Nephron progenitor cell (in vitro differentiated cells): ENCODE results near the gene TMEM108.

ENCODE experiments used
- DNase-seq: peaks from one replicate; pipeline ENCODE4 v3.0.0; 2021
- H3K27ac Mint-ChIP-seq: 2 replicates; pipeline ENCODE4 v1.8.0; 2021; ENCODE audit warnings: mild to moderate bottlenecking, moderate library complexity, mixed read lengths
- H3K27me3 Mint-ChIP-seq: 2 replicates; pipeline ENCODE4 v1.8.0; 2021; ENCODE audit warnings: mild to moderate bottlenecking, low read depth, mixed read lengths; ENCODE audit not compliant: poor library complexity
- H3K36me3 Mint-ChIP-seq: 2 replicates; pipeline ENCODE4 v1.8.0; 2021; ENCODE audit warnings: low read depth, mixed read lengths
- H3K4me1 Mint-ChIP-seq: 2 replicates; pipeline ENCODE4 v1.8.0; 2021; ENCODE audit warnings: mixed read lengths
- H3K4me3 Mint-ChIP-seq: 2 replicates; pipeline ENCODE4 v1.8.0; 2021; ENCODE audit warnings: mild to moderate bottlenecking, moderate library complexity, mixed read lengths
- H3K9me3 Mint-ChIP-seq: 2 replicates; pipeline ENCODE4 v1.8.0; 2021; ENCODE audit warnings: mild to moderate bottlenecking, moderate library complexity, mixed read lengths
- TF ChIP-seq, protein P1 (sequence below): fragments of 200-600 bp; sonication (generic); IDR thresholded peaks from 2 replicates; pipeline ENCODE4 v1.5.0; 2021; ENCODE audit warnings: antibody characterized with exemption

The TMEM108 gene

DNA sequence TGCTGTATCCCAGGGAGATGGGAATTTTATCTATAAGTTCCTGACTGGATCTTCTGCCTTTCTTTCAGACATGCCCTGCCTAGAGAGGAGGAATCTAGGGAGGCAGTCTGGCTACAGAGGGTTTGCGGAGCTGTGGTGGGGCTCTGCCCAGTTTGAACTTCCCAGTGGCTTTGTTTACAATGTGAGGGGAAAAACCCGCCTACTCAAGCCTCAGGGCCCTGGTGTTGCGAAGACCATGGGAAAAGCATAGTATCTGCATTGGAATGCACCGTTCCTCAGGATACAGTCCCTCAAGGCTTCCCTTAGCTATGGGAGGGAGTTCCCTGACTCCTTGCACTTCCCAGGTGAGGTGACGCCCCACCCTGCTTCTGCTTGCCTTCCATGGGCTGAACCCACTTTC lies 168.7 kb downstream of the TMEM108 start:
- H3K9me3 Mint-ChIP-seq = peaks cover 34% of the 10 kb centered on the region
- H3K4me3 Mint-ChIP-seq = no peak overlapping the region
- peaks cover 27% of the 10 kb centered on the region for H3K36me3 Mint-ChIP-seq
- no peak for DNase-seq
- H3K4me1 Mint-ChIP-seq = peaks cover 25% of the 10 kb centered on the region
- no peak overlapping the region for H3K27ac Mint-ChIP-seq
- H3K27me3 Mint-ChIP-seq = peaks cover under 1% of the 10 kb centered on the region
- TF ChIP-seq, protein P1, sequence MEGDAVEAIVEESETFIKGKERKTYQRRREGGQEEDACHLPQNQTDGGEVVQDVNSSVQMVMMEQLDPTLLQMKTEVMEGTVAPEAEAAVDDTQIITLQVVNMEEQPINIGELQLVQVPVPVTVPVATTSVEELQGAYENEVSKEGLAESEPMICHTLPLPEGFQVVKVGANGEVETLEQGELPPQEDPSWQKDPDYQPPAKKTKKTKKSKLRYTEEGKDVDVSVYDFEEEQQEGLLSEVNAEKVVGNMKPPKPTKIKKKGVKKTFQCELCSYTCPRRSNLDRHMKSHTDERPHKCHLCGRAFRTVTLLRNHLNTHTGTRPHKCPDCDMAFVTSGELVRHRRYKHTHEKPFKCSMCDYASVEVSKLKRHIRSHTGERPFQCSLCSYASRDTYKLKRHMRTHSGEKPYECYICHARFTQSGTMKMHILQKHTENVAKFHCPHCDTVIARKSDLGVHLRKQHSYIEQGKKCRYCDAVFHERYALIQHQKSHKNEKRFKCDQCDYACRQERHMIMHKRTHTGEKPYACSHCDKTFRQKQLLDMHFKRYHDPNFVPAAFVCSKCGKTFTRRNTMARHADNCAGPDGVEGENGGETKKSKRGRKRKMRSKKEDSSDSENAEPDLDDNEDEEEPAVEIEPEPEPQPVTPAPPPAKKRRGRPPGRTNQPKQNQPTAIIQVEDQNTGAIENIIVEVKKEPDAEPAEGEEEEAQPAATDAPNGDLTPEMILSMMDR = no peak

DNA sequence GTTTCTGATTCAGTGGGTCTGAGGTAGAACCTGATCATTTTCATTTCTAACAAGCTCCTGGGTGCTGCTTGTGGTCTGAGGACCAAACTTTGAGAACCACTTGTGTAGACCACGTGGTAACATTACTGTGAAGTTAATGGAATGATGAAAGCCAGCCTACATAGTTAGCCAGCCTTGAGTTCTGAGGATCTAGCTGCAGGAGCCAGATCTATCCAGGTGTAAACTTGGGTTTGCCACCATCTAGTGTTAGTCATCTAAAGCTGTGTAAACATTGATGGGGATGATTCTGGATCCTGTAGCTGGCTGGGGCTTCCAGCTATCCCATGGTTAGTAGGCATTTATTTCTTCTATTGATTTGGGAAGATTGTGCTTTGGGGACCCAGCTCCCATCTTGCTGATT lies 170.0 kb downstream of the TMEM108 start:
- peaks cover 30% of the 10 kb centered on the region for H3K4me1 Mint-ChIP-seq
- H3K36me3 Mint-ChIP-seq = peaks cover 20% of the 10 kb centered on the region

DNA sequence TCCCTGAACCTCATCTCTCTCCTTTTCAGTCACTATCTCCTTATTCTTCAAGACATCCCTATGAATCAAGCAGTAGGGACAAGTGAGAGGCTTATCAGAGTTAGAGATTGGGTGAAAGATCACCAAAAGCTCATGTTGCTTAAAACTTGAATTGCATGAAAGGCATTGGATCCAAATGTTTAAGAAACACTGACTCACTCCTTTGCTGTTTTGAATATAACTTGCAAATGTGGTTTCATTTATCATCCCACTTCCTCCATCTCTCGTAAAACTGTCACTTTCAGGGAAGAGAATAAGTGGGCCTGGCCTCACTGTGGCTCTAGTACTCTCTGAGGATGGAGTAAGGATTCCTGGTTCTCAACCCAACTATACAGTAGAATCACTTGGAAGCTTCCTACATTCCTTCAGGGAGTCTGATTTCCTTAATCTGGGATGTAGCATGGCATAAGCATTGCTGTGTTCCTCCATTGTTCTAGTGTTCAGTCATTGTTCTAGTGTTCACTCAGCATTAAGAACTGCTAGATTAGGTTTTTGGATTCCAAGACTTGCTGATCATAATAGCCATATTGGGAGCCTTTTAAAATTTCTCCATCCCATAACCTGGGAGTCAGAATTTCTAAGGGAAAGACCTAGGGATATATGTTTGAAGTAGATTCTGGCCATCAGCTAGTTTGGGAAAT lies 171.8 kb downstream of the TMEM108 start:
- DNase-seq = no peak

More for the DNA sequence above, 170.0 kb downstream of the TMEM108 start:
- Mint-ChIP-seq H3K9me3 (peaks cover 21% of the 10 kb centered on the region), H3K4me3 (no peak overlapping the region), H3K27ac (no peak overlapping the region), H3K27me3 (no peaks in the 10 kb centered on the region)
- DNase-seq = no peak
- TF ChIP-seq, protein P1 = no peak

DNA sequence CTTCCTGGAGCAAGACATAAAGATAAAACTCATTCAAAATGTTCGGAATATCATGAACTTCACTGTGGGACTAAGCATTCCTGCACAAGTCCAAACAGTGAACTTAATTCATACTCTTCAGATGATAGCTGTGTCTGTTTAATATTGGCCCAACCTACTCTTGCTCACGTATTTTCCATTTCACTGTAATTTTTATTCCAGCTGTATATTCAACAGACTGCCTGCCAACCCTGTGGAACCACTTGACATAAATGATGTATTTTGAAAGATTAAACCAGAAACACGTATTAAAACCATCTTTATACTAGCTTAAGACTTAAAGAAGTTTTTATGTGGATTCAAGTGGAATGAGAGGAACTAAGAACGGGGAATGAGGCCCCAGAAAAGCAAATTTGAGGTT lies 172.5 kb downstream of the TMEM108 start:
- peaks cover 4% of the 10 kb centered on the region for H3K9me3 Mint-ChIP-seq
- H3K4me1 Mint-ChIP-seq = peaks cover 30% of the 10 kb centered on the region
- DNase-seq = no peak
- no peaks in the 10 kb centered on the region for H3K36me3 Mint-ChIP-seq
- TF ChIP-seq, protein P1 = no peak
- no peaks in the 10 kb centered on the region for H3K27me3 Mint-ChIP-seq
- H3K4me3 Mint-ChIP-seq = no peak overlapping the region
- H3K27ac Mint-ChIP-seq = no peak overlapping the region

More for the DNA sequence above, 171.8 kb downstream of the TMEM108 start:
- H3K27me3 Mint-ChIP-seq = no peaks in the 10 kb centered on the region
- peaks cover 30% of the 10 kb centered on the region for H3K4me1 Mint-ChIP-seq
- peaks cover 3% of the 10 kb centered on the region for H3K36me3 Mint-ChIP-seq
- H3K9me3 Mint-ChIP-seq = peaks cover 6% of the 10 kb centered on the region
- no peak overlapping the region for H3K4me3 Mint-ChIP-seq
- TF ChIP-seq, protein P1 = no peak
- no peak overlapping the region for H3K27ac Mint-ChIP-seq

DNA sequence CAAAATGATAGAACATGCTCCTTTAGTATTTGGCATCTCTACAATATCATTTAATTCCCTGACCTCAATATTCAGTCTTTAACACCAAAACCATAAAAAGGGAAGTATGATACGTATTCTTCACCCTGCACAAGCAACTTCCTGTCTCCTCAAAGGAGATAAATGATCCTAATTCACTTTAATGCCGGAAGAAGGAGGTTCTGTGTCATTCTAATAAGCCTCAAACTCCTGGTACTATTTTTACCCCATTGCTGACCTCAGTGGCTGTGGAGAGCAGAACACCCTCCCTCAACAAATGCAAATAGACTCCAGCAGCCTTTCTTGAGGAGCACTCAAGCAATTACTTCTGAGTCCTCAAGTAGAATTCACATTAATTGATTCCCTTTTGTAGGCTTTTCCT lies 173.3 kb downstream of the TMEM108 start:
- no peaks in the 10 kb centered on the region for H3K36me3 Mint-ChIP-seq
- TF ChIP-seq, protein P1 = no peak
- H3K27ac Mint-ChIP-seq = peak overlapping the region; percentile 51
- no peaks in the 10 kb centered on the region for H3K27me3 Mint-ChIP-seq
- no peak overlapping the region for H3K4me3 Mint-ChIP-seq
- no peaks in the 10 kb centered on the region for H3K9me3 Mint-ChIP-seq
- H3K4me1 Mint-ChIP-seq = peaks cover 29% of the 10 kb centered on the region
- DNase-seq = no peak

DNA sequence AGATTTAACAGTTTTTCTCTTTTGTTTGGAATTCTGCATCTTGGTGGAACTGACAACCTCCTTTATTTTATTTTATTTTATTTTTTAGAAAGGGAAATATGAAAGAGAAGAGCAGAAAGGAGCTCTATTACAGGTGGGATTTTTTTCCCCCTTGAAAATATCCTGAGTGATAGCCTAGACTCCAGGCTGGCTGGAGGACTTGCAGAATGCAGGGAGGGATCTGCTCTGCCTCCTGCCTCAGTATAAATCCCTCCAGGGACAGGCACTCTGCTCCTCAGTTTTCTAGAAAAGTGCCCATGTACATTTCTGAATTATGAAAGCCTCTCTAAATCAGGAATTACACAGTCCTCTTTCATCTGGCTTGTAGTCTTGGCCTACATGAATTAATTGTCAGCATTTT lies 173.7 kb downstream of the TMEM108 start:
- H3K27me3 Mint-ChIP-seq = no peaks in the 10 kb centered on the region
- no peak overlapping the region for H3K27ac Mint-ChIP-seq
- no peak overlapping the region for H3K4me3 Mint-ChIP-seq
- H3K4me1 Mint-ChIP-seq = peaks cover 25% of the 10 kb centered on the region
- no peak for DNase-seq
- TF ChIP-seq, protein P1 = no peak
- no peaks in the 10 kb centered on the region for H3K36me3 Mint-ChIP-seq
- peaks cover 3% of the 10 kb centered on the region for H3K9me3 Mint-ChIP-seq
